GM12878 (cell line): ENCODE measurements around the gene HEXIM1. TPM values are rescaled to one million over a fixed set of nuclear protein-coding genes. Genes with fewer than 3 reads are reported as not detected.

Experiments used
- ATAC-seq: fragments of 200-7000 bp; cut with Tn5 transposase; 3 replicates; pipeline ENCODE4 v1.9.1; 2020; ENCODE audit warnings: mild to moderate bottlenecking, moderate library complexity
- BruUV-seq: library from RNA; stranded (reverse); fragments of 400-500 nt; replicated peaks from 2 replicates; lab custom pipeline; 2021; lab: Mats Ljungman, UMichigan
- CTCF ChIA-PET: fragments of 300-600 bp; sonication (Branson Sonifier 250); formaldehyde crosslinking; extraction: SDS; loops from one replicate; lab custom pipeline; 2021; ENCODE audit warnings: inconsistent platforms; lab: Yijun Ruan, JAX
- POLR2A ChIA-PET: fragments of 350-600 bp; formaldehyde crosslinking; extraction: SDS; loops from one replicate; lab custom pipeline; 2021; ENCODE audit warnings: inconsistent platforms; lab: Charles Lee
- RAD21 ChIA-PET: fragments of 300-600 bp; sonication (Branson Sonifier 250); formaldehyde crosslinking; loops from one replicate; lab custom pipeline; 2023; ENCODE audit warnings: antibody characterized with exemption; ENCODE audit not compliant: unreplicated experiment; lab: Charles Lee
- SMC1A ChIA-PET: fragments of 300-600 bp; sonication (Branson Sonifier 250); formaldehyde crosslinking; loops from one replicate; lab custom pipeline; 2023; ENCODE audit not compliant: unreplicated experiment, uncharacterized antibody; lab: Charles Lee
- DNase-seq: peaks from one replicate; pipeline ENCODE4 v3.0.0-alpha.2; 2011; ENCODE audit warnings: low read depth, low spot score
- FAIRE-seq: peaks from 3 replicates; lab custom pipeline; 2011; peaks lifted over from hg19 to GRCh38; lab: Jason Lieb, UNC
- H2AFZ ChIP-seq: 2 replicates; pipeline ENCODE4 v1.6.0; 2011; ENCODE audit warnings: low read depth, low read length, control low read depth; ENCODE audit not compliant: control insufficient read depth
- H3K27ac ChIP-seq: 2 replicates; pipeline ENCODE4 v1.5.1; 2011; ENCODE audit warnings: control low read depth; ENCODE audit not compliant: control insufficient read depth, insufficient read depth
- H3K27me3 ChIP-seq, 2 experiments: replicated peaks in 1 of 2; 2 replicates each; pipeline versions ENCODE4 v1.6.0 to v1.6.1; 2011; ENCODE audit warnings: low read length in 1 of 2; ENCODE audit not compliant: control insufficient read depth in 2 of 2, insufficient read depth in 2 of 2
- H3K36me3 ChIP-seq, 2 experiments: 2 replicates each; pipeline ENCODE4 v1.5.1; 2011; ENCODE audit warnings: low read length in 1 of 2; ENCODE audit not compliant: control insufficient read depth in 2 of 2, insufficient read depth in 2 of 2
- H3K4me1 ChIP-seq: 2 replicates; pipeline ENCODE4 v1.6.1; 2011; ENCODE audit warnings: mild to moderate bottlenecking, low read length, moderate library complexity, mixed read lengths; ENCODE audit not compliant: control insufficient read depth, insufficient read depth
- H3K4me2 ChIP-seq: 2 replicates; pipeline ENCODE4 v1.6.0; 2011; ENCODE audit warnings: control low read depth; ENCODE audit not compliant: control insufficient read depth, insufficient read depth
- H3K4me3 ChIP-seq: fragments of 200-600 bp; sonication (generic); 2 replicates; pipeline ENCODE4 v1.5.1; 2016
- H3K79me2 ChIP-seq: 2 replicates; pipeline ENCODE4 v1.6.0; 2011; ENCODE audit warnings: low read length; ENCODE audit not compliant: control insufficient read depth, insufficient read depth
- H3K9ac ChIP-seq: 2 replicates; pipeline ENCODE4 v1.8.0; 2011; ENCODE audit warnings: low read length, control low read depth, mixed read lengths; ENCODE audit not compliant: control insufficient read depth, insufficient read depth
- H3K9me3 ChIP-seq: replicated peaks from 3 replicates; pipeline ENCODE4 v1.5.1; 2011; ENCODE audit warnings: mild to moderate bottlenecking, low read length; ENCODE audit not compliant: control insufficient read depth, insufficient read depth
- H4K20me1 ChIP-seq: 2 replicates; pipeline ENCODE4 v1.6.0; 2011; ENCODE audit not compliant: control insufficient read depth, insufficient read depth
- ATF2 ChIP-seq: IDR thresholded peaks from 2 replicates; pipeline ENCODE4 v1.6.1; 2012; ENCODE audit warnings: low read length, inconsistent platforms
- POLR2A ChIP-seq: IDR thresholded peaks from 2 replicates; pipeline ENCODE4 v1.6.1; 2011; ENCODE audit warnings: low read depth, mild to moderate bottlenecking, low read length
- ZSCAN29 ChIP-seq: fragments of 450-650 bp; IDR thresholded peaks from 2 replicates; pipeline ENCODE4 v1.6.1; 2017; ENCODE audit warnings: mild to moderate bottlenecking, moderate library complexity
- WGBS: methylation state at CpG from one replicate; pipeline ENCODE4 v1.1.6; 2016; ENCODE audit warnings: low lambda C conversion rate; ENCODE audit not compliant: insufficient replicate concordance, insufficient coverage; ENCODE audit errors: missing lambda C conversion rate; 5-methylcytosine and 5-hydroxymethylcytosine counted together
- in situ Hi-C: fragments of 300-500 bp; cut with MboI; formaldehyde crosslinking; loops from 9 replicates; pipeline ENCODE4 v1.14.3; 2018; ENCODE audit warnings: mixed read lengths
- intact Hi-C: fragments of 100-400 bp; cut with micrococcal nuclease; formaldehyde crosslinking; loops from one replicate; pipeline ENCODE4 v1.14.2; 2022; ENCODE audit not compliant: unreplicated experiment
- polyA plus RNA-seq, 11 experiments: library from polyadenylated mRNA; depleted of rRNA in 4 of 11; unstranded in 6 of 11; stranded (reverse) in 5 of 11; fragments of >200 nt; fragmentation: Nextera tagmentation in 4 of 11; fragmentation: Illumina TruSeq in 1 of 11; extraction: Ambion mirVana in 4 of 11; extraction: Trizol in 1 of 11; gene quantifications; 1 replicate in 1 of 11; 2 replicates in 10 of 11; pipeline versions ENCODE4 v1.2.1 to v1.2.3, GENCODE V29; 2011 to 2016; ENCODE audit warnings: inconsistent platforms in 2 of 11, missing spikeins in 2 of 11, low read depth in 1 of 11
- total RNA-seq, 4 experiments: library from RNA; depleted of rRNA in 3 of 4; stranded (reverse); fragments of >200 nt in 3 of 4; fragmentation: Illumina TruSeq in 1 of 4; extraction: Trizol in 1 of 4; gene quantifications; 2 replicates each; pipeline versions ENCODE4 v1.2.1 to v1.2.3, GENCODE V29; 2013 to 2021

The HEXIM1 gene
- total and polyA plus RNA-seq, 10 of the 15 experiments (the other 5 are each of a cell fraction or from before 2014, with no cell fraction given): 1.9 to 24.1 (median 9.0) TPM

- Histone ChIP-seq H4K20me1 (no peaks in the 10 kb centered on the region), H3K4me1 (no peaks in the 10 kb centered on the region), H3K4me3 (no peak overlapping the region), H3K27me3 (no peaks in the 10 kb centered on the region), H2AFZ (no peak overlapping the region), H3K9me3 (no peaks in the 10 kb centered on the region), H3K4me2 (no peak overlapping the region), H3K36me3 (peaks cover 51 to 61% of the 10 kb centered on the region in 2 experiments), H3K27ac (no peak overlapping the region), H3K79me2 (no peaks in the 10 kb centered on the region), H3K9ac (no peak overlapping the region)
- ChIA-PET POLR2A (interaction anchor here (0.7 kb wide), 1 partner anchor 27 kb away, joined by 6 read pairs; no protein-coding TSS in a partner anchor), RAD21 (no interaction called here), SMC1A (interaction anchor here (7.0 kb wide), 1 partner anchor 182 kb away, joined by 38 read pairs; no protein-coding TSS in a partner anchor), CTCF (interaction anchor here (1.7 kb wide), 1 partner anchor 181 kb away, joined by 5 read pairs; no protein-coding TSS in a partner anchor)
- BruUV-seq: no TSS peak
- no peak for ATAC-seq
- no peak for TF ChIP-seq ATF2
- in situ Hi-C loops: loop anchor here (10.0 kb wide), 1 partner anchor 177 kb away; no protein-coding TSS in a partner anchor
- DNase-seq: no peak
- intact Hi-C loops: no loop called here
- WGBS: 96% methylated on average over 7 of the region's 9 CpGs
- FAIRE-seq: no peak
Measured at GRCh38 chr17:45101546-45101882, 46.8 kb upstream of the HEXIM1 start.

- no peaks in the 10 kb centered on the region for H3K4me1 ChIP-seq
- no peaks in the 10 kb centered on the region for H3K9me3 ChIP-seq
- BruUV-seq: no TSS peak
- FAIRE-seq: no peak
- in situ Hi-C loops: loop anchor here (10.0 kb wide), 1 partner anchor 177 kb away; no protein-coding TSS in a partner anchor
- H2AFZ ChIP-seq: no peak overlapping the region
- ChIA-PET SMC1A (interaction anchor here (7.0 kb wide), 1 partner anchor 182 kb away, joined by 38 read pairs; no protein-coding TSS in a partner anchor), RAD21 (no interaction called here), POLR2A (no interaction called here), CTCF (interaction anchor here (1.0 to 1.7 kb wide), 2 partner anchors 96 to 182 kb away, joined by 3 to 5 read pairs; no protein-coding TSS in a partner anchor)
- no peak overlapping the region for H3K4me3 ChIP-seq
- no peak overlapping the region for H3K27ac ChIP-seq
- no peak overlapping the region for H3K4me2 ChIP-seq
- H3K27me3 ChIP-seq: no peaks in the 10 kb centered on the region
- no peak for ATAC-seq
- 95% methylated on average over 12 of the region's 12 CpGs for WGBS
- H3K79me2 ChIP-seq: no peaks in the 10 kb centered on the region
- intact Hi-C loops: no loop called here
- DNase-seq: no peak
- H4K20me1 ChIP-seq: peaks cover under 1% of the 10 kb centered on the region; the same call in 1 of the 2 replicates
- H3K36me3 ChIP-seq: peaks cover 52 to 58% of the 10 kb centered on the region in 2 experiments
- no peak overlapping the region for H3K9ac ChIP-seq
- TF ChIP-seq ZSCAN29 (no peak), POLR2A (peak; percentile 26; the same call in 1 of the 2 replicates)
Measured at GRCh38 chr17:45101883-45102811, 46.1 kb upstream of the HEXIM1 start.
